B cell (primary cell): ENCODE data around the gene UACA. TPM values are rescaled to one million over a fixed set of nuclear protein-coding genes. Genes with fewer than 3 reads are reported as not detected.

Experiments
- ATAC-seq: fragments of 200-7000 bp; cut with Tn5 transposase; one replicate; pipeline ENCODE4 v1.10.0; 2021; ENCODE audit warnings: low read depth, mild to moderate bottlenecking, moderate number of reproducible peaks, moderate library complexity
- CTCF ChIA-PET: fragments of 350-600 bp; sonication (Branson Sonifier 250); formaldehyde crosslinking; loops from one replicate; lab custom pipeline; 2021; ENCODE audit warnings: antibody characterized with exemption, inconsistent platforms; lab: Charles Lee
- POLR2A ChIA-PET: fragments of 350-600 bp; sonication (Branson Sonifier 250); formaldehyde crosslinking; loops from one replicate; lab custom pipeline; 2021; ENCODE audit warnings: antibody characterized with exemption; lab: Charles Lee
- DNase-seq: peaks from one replicate; pipeline ENCODE4 v3.0.0; 2013
- H2AFZ ChIP-seq: 2 replicates; pipeline ENCODE4 v1.6.1; 2012; ENCODE audit warnings: mild to moderate bottlenecking, low read depth, low read length; ENCODE audit not compliant: insufficient read depth, poor library complexity, severe bottlenecking
- H3K27ac ChIP-seq, 2 donors: 1 replicate in 1 of 2; 2 replicates in 1 of 2; pipeline ENCODE4 v1.5.1; 2012 to 2013; ENCODE audit warnings: low read length in 2 of 2, mild to moderate bottlenecking in 2 of 2, moderate library complexity in 1 of 2
- H3K27me3 ChIP-seq, 4 experiments: fragments of 200-600 bp in 1 of 4; sonication (generic) in 1 of 4; replicated peaks in 1 of 4; 1 replicate in 2 of 4; 2 replicates in 2 of 4; pipeline versions ENCODE4 v1.6.1 to v1.7.0; 2013 to 2016; ENCODE audit warnings: low read length in 3 of 4, mild to moderate bottlenecking in 2 of 4, mixed read lengths in 1 of 4, moderate library complexity in 1 of 4; ENCODE audit not compliant: insufficient read depth in 4 of 4, control insufficient read depth in 3 of 4; ENCODE audit errors: control extremely low read depth in 1 of 4
- H3K36me3 ChIP-seq, 2 experiments: replicated peaks in 1 of 2; 1 replicate in 1 of 2; 2 replicates in 1 of 2; pipeline versions ENCODE4 v1.6.1 to v1.7.1; 2013; ENCODE audit warnings: low read length in 1 of 2; ENCODE audit not compliant: insufficient read depth in 2 of 2, control insufficient read depth in 1 of 2; ENCODE audit errors: control extremely low read depth in 1 of 2, extremely low read depth in 1 of 2
- H3K4me1 ChIP-seq, 2 donors: fragments of 200-600 bp in 1 of 2; sonication (generic) in 1 of 2; 1 replicate in 1 of 2; 2 replicates in 1 of 2; pipeline versions ENCODE4 v1.5.1 to v1.6.1; 2013 to 2017; ENCODE audit warnings: low read length in 2 of 2; ENCODE audit not compliant: control insufficient read depth in 2 of 2, insufficient read depth in 2 of 2
- H3K4me2 ChIP-seq: replicated peaks from 2 replicates; pipeline ENCODE3; 2012; ENCODE audit warnings: mild to moderate bottlenecking, low read depth, low read length; ENCODE audit not compliant: poor library complexity, severe bottlenecking
- H3K4me3 ChIP-seq, 5 experiments: fragments of 200-600 bp in 1 of 5; sonication (generic) in 1 of 5; 1 replicate in 3 of 5; 2 replicates in 2 of 5; pipeline versions ENCODE4 v1.5.1 to v1.7.0; 2011 to 2016; ENCODE audit warnings: low read length in 4 of 5, mild to moderate bottlenecking in 4 of 5, low read depth in 2 of 5, control low read depth in 1 of 5, moderate library complexity in 1 of 5; ENCODE audit not compliant: insufficient read depth in 1 of 5; ENCODE audit errors: control extremely low read depth in 1 of 5, extremely low read depth in 1 of 5
- H3K79me2 ChIP-seq: fragments of 200-600 bp; sonication (generic); one replicate; pipeline ENCODE4 v1.6.0; 2016; ENCODE audit warnings: low read length; ENCODE audit not compliant: control insufficient read depth, insufficient read depth
- H3K9ac ChIP-seq: fragments of 200-600 bp; sonication (generic); 2 replicates; pipeline ENCODE4 v1.6.1; 2017; ENCODE audit warnings: mild to moderate bottlenecking, low read length, moderate library complexity
- H3K9me3 ChIP-seq, 3 donors: one replicate each; pipeline versions ENCODE4 v1.6.1 to v1.7.1; 2013; ENCODE audit warnings: low read length in 2 of 3; ENCODE audit not compliant: control insufficient read depth in 2 of 3, insufficient read depth in 1 of 3; ENCODE audit errors: control extremely low read depth in 1 of 3
- H4K20me1 ChIP-seq: 2 replicates; pipeline ENCODE4 v1.6.0; 2012; ENCODE audit warnings: mild to moderate bottlenecking, low read length; ENCODE audit not compliant: insufficient read depth, control insufficient read depth, poor library complexity, severe bottlenecking
- H3K27ac Mint-ChIP-seq: one replicate; pipeline ENCODE4 v1.8.0; 2021; ENCODE audit warnings: mixed read lengths
- H3K27me3 Mint-ChIP-seq: one replicate; pipeline ENCODE4 v1.8.0; 2021; ENCODE audit warnings: mixed read lengths
- H3K4me1 Mint-ChIP-seq: one replicate; pipeline ENCODE4 v1.8.0; 2021; ENCODE audit warnings: mixed read lengths
- H3K4me3 Mint-ChIP-seq: one replicate; pipeline ENCODE4 v1.8.0; 2021; ENCODE audit warnings: mixed read lengths
- H3K9me3 Mint-ChIP-seq: one replicate; pipeline ENCODE4 v1.8.0; 2022; ENCODE audit warnings: mixed read lengths; ENCODE audit not compliant: insufficient read depth
- EZH2 ChIP-seq: IDR thresholded peaks from 2 replicates; pipeline ENCODE4 v1.6.1; 2012; ENCODE audit warnings: borderline replicate concordance, low read depth, mild to moderate bottlenecking, moderate library complexity, low read length; ENCODE audit not compliant: insufficient read depth, poor library complexity, severe bottlenecking
- WGBS: methylation state at CpG from one replicate; pipeline ENCODE4 v1.1.5; 2013; ENCODE audit warnings: missing lambda C conversion rate; ENCODE audit not compliant: insufficient coverage; 5-methylcytosine and 5-hydroxymethylcytosine counted together
- intact Hi-C: fragments of 100-400 bp; cut with micrococcal nuclease; formaldehyde crosslinking; loops from one replicate; pipeline ENCODE4 v1.10.0; 2022
- polyA plus RNA-seq: library from polyadenylated mRNA; depleted of rRNA; stranded (reverse); fragments of >200 nt; gene quantifications from 2 replicates; pipeline ENCODE4 v1.2.3, GENCODE V29; 2012
- total RNA-seq, 2 donors: library from RNA; stranded (reverse); fragments of 120-200 nt in 1 of 2; gene quantifications; 1 replicate in 1 of 2; 2 replicates in 1 of 2; pipeline versions ENCODE4 v1.2.3 to v1.2.4, GENCODE V29; 2013 to 2022
- TF ChIP-seq, protein P1 (sequence below): fragments of 200-600 bp; IDR thresholded peaks from one replicate; pipeline ENCODE4 v1.8.0; 2022; ENCODE audit warnings: antibody characterized with exemption, mild to moderate bottlenecking

Gene UACA
- total and polyA plus RNA-seq, 2 donors (not counting 1 experiment from before 2014, with no cell fraction given) = 2.7 to 3.3 TPM

DNA sequence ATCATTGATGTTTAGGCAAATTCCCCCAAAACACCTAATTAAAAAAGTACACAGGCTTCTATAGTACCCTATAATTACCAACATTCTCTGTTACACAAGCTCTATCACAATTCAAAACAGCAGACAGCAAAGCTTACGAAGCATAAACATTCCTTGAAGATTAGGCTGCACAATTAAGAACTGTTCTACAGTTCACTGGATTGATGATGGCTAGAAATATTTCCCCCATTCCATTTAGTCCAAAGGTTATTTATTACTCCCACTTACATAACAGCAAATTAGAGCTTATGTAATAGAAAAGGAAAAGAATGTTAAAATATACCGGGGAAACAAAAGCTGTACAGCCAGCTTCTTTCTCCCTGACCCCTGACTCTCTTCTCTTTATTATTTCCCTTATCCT, 49.3 kb downstream of the UACA start:
- no peak for ATAC-seq

DNA sequence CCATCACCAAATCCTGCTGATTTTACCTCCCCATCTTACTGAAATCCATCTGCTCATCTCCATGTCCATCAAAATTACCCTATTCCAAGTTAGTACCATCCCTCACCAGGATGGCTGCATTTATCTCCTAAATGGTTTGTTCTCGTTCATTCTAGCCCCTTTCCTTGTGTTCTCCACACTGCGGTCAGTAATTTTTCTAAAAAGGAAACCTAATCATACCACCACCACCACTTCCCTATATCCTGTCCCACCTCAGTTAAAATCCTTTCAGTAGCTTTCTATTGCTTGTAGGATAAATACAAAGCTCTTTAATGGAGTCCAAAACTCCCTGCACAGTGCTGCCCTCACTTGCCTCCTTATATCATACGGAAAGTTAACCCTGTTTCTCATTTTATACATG, 51.1 kb downstream of the UACA start:
- no peak for TF ChIP-seq EZH2
- TF ChIP-seq, protein P1, sequence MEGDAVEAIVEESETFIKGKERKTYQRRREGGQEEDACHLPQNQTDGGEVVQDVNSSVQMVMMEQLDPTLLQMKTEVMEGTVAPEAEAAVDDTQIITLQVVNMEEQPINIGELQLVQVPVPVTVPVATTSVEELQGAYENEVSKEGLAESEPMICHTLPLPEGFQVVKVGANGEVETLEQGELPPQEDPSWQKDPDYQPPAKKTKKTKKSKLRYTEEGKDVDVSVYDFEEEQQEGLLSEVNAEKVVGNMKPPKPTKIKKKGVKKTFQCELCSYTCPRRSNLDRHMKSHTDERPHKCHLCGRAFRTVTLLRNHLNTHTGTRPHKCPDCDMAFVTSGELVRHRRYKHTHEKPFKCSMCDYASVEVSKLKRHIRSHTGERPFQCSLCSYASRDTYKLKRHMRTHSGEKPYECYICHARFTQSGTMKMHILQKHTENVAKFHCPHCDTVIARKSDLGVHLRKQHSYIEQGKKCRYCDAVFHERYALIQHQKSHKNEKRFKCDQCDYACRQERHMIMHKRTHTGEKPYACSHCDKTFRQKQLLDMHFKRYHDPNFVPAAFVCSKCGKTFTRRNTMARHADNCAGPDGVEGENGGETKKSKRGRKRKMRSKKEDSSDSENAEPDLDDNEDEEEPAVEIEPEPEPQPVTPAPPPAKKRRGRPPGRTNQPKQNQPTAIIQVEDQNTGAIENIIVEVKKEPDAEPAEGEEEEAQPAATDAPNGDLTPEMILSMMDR = no peak
- Mint-ChIP-seq H3K4me3 (no peak overlapping the region), H3K27ac (no peak overlapping the region), H3K27me3 (peaks cover 32% of the 10 kb centered on the region), H3K9me3 (no peaks in the 10 kb centered on the region), H3K4me1 (no peaks in the 10 kb centered on the region)
- ATAC-seq (no peak), DNase-seq (no peak)
- Histone ChIP-seq H3K27me3 (peaks cover 0 to 13% (median 2%) of the 10 kb centered on the region in 4 experiments), H3K4me2 (no peak overlapping the region), H3K4me1 (peaks cover 0 to 3% of the 10 kb centered on the region in 2 donors), H4K20me1 (no peaks in the 10 kb centered on the region), H3K79me2 (no peaks in the 10 kb centered on the region), H3K36me3 (no peaks in the 10 kb centered on the region), H3K9me3 (no peaks in the 10 kb centered on the region), H3K27ac (no peak overlapping the region), H3K9ac (no peak overlapping the region), H3K4me3 (no peak overlapping the region), H2AFZ (no peak overlapping the region)
- CTCF ChIA-PET = interaction anchor here (0.9 to 2.1 kb wide), 2 partner anchors 10 to 13 kb away, joined by 3 to 8 read pairs; no protein-coding TSS in a partner anchor
- POLR2A ChIA-PET = no interaction called here
- intact Hi-C loops = no loop called here
- 10% methylated on average over 2 of the region's 3 CpGs for WGBS

More for the DNA sequence above, 49.3 kb downstream of the UACA start:
- Mint-ChIP-seq H3K4me3 (no peak overlapping the region), H3K4me1 (no peaks in the 10 kb centered on the region), H3K27me3 (peaks cover 30% of the 10 kb centered on the region), H3K27ac (no peak overlapping the region), H3K9me3 (no peaks in the 10 kb centered on the region)
- intact Hi-C loops = no loop called here
- Histone ChIP-seq H3K4me3 (no peak overlapping the region), H3K27ac (no peak overlapping the region), H3K4me2 (no peak overlapping the region), H3K9ac (no peak overlapping the region), H3K4me1 (peaks cover 0 to 3% of the 10 kb centered on the region in 2 donors), H3K36me3 (no peaks in the 10 kb centered on the region), H2AFZ (no peak overlapping the region), H3K79me2 (no peaks in the 10 kb centered on the region), H4K20me1 (no peaks in the 10 kb centered on the region), H3K9me3 (no peaks in the 10 kb centered on the region), H3K27me3 (peaks cover 0 to 12% (median 2%) of the 10 kb centered on the region in 4 experiments)
- no peak for DNase-seq
- ChIA-PET POLR2A (no interaction called here), CTCF (interaction anchor here (1.0 kb wide), 2 partner anchors 9 to 1236 kb away, joined by 6 read pairs; no protein-coding TSS in a partner anchor)
- TF ChIP-seq EZH2 = no peak
- TF ChIP-seq, protein P1 = no peak
- WGBS = no CpG with 5 or more reads among the region's 2 CpGs
